GM18909 (cell line): Measurements from ENCODE around the gene SUGP1.
"Not testable (repeated sequence)": the region's sequence is repeated elsewhere in the genome, so short reads cannot be mapped to it uniquely, and the experiment has no call there.

Source experiments
- ATAC-seq: cut with Tn5 transposase; IDR thresholded peaks from one replicate; pipeline ENCODE4 v1.9.1; 2021; ENCODE audit warnings: mild to moderate bottlenecking; ENCODE audit not compliant: unreplicated experiment, poor library complexity

SUGP1 gene

DNA sequence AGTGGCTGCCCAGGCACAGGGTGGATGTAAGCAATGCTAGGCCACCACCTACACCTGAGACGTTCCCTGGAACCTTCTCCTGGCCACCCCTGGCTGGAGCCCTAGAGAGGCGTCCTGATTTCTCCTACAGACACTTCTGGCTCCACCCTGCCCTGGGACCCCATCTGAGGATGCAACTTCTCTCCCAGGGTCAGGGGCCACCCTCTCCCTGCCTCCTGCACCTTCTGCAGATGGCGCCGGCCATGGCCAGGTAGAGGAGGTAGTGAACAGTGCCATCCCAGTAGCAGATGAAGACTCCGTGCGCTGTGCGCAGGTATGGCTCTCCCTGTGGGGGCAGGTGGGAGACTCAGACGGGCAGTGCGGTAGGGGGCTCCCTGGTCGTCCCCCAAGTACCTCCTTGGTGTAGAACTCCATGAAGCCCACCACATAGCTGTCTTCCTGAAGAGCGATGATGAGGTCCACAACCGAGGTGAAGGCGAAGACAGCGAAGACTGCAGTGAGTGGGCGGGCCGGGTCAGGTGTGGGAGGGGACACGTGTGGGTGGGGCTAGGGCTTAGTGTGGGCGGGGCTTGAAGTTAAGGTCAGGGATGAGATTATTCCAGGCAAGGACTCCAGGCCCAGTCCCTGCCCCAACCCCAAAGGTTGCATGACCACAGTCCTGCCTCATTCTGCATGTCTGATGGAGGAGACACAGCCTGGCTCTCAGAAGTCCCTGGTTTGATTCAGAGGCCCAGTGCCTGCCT is 50.2 kb downstream of the SUGP1 start:
- ATAC-seq, result no peak

DNA sequence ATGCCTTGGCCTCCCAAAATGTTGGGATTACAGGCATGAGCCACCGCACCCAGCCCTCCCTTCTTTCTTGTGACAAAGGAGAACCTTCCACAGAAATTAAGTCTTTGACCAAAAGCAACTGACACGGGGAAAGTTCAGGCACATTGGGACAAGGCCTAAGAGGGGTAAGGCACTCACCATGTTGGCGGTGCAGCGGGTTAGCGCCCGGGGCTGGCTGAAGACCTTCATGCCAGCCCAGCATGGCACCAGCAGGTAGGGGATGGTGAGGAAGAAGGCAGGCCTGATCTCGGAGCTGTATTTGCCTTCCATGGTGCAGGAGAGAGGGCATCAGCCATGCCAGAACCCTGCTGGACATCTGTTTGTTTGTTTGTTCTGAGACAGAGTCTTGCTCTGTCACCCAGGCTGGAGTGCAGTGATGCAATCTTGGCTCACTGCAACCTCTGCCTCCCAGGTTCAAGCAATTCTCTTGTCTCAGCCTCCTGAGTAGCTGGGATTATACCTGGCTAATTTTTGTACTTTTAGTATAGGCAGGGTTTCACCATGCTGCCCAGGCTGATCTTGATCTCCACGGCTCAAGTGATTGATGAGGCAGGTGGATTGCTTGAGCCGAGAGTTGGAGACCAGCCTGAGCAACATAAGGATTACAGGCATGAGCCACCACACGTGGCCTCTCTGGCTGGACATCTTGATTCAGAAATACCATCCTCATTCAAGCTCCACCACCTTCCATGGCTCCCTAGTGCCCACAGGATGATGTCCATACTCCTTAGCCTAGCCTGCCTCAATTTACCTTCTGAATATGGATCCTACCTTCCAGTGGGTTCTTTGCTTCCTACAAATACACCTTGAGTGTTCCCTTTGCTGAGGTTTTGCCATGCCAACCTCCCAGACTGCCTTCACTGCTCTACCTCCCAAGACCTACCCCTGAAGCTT is 51.6 kb downstream of the SUGP1 start:
- no peak for ATAC-seq

DNA sequence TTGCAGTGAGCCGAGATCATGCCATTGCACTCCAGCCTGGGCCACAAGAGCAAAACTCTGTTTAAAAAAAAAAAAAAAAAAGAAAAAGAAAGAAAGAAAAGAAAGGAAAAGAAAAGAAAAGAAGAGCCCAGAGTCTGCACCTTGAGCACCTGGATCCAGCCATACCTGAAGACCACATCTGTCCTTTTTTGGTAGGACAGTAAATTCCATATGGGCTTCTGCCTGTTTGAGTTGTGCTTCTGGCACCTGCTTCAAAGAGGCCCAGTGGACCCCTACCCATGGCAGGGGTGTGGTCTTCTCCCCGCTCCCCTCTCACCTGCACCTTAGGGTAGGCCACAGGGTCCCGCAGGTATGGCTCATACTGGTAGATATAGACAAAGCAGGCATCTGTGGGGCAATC is 53.0 kb downstream of the SUGP1 start:
- ATAC-seq, result no peak

DNA sequence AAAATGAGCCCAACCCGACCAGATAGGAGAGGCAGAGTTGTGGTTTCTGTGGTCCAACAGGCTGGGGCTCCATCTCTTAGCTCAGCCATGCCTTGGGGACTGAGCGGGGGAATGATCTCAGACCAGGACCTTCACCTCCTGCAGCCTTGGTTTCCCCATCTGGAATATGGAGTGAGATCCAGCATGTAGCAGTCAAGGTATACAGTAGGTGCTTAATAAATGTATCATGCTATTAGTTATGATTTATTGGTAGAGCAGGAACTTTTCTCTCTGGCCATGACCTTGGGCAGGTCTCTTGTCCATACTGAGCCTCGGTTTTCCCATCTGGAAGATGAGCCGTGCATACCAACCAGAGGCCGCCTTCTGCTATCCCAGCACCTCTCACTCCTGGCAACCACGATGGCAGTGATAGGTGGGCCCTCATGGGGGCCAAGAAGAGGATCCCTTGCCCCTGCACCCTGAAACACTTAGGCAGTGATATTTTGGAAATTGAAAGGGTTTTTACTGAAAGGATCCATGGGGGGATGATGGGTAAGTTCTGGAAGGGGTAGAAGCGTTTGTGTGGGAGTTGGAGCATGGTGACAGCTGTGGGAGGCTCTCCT is 56.3 kb downstream of the SUGP1 start:
- ATAC-seq, result no peak

DNA sequence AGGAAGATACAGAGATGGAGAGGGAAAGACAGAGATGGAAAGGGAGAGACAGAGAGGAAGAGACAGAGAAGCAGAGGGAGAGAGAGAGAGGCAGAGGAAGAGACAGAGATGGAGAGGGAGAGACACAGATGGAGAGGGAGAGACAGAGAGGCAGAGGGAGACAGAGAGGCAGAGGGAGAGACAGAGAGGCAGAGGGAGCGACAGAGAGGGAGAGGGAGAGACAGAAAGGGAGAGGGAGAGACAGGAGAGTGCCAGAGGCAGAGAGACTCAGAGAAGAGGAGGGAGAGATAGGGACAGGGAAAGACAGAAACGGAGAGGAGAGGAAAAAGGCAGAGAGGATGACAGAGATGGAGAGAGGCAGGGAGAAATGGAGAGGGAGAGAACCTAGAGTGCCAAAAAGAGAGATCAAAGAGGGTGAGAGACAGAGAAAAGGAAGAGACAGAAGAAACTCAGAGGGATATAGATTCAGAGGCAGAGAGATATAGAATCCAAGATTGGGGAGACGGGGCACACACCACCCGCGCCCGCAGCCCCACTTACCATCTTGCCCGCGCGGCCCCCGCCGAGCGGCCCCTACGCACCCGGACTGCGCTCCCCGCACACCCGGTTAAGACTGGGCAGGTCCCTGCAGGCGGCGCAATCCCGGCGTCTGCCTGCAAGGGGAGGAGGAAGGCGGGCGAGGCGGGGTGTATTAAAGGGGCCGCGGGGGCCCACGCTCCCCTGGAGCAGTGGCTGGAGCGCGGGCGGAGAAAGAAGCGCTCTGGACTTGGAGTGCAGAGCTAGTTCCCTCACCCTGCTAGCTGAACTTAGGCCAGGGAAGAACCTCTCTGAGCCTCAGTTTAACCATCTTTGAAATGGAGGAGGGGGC is 57.9 kb downstream of the SUGP1 start:
- no peak for ATAC-seq

DNA sequence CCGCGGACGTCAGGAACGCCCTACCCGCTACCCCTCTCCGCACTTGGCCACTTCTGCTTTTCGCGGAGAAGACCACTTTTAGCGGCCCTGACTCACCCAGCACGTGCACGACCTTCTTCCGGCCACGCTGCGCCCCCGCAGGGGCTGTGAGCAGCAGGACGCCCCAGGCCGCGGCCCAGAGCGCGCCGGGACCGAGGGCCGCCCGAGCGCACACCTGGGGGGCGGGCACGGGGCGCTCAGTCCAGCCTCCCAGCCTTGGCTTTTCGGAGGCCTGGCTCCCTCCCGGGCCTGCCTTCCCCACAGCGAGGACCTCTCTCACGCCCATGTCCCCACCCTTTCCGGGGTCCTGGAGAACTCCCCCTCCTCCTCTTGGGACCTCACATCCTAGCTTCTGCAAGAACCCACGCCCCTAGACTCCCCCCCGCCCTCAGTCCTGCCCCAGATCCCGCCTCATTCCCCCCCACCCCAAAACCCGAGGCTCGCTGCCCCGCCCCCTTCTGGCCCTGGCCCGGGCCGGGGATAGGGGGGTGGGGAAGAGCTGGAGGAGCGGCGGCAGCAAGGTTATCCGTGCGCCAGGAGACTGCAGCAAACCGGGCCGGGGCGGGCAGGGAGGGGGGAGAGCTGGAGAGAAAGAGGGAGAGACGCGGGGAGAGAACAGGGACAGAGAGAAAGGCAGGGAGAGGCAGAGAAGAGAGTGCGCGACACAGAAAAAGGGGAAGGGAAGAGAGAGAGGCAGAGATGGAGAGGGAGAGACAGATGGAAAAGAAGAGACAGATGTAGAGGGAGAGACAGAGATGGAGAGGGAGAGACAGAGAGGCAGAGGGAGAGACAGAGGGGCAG is 58.7 kb downstream of the SUGP1 start:
- no peak for ATAC-seq

DNA sequence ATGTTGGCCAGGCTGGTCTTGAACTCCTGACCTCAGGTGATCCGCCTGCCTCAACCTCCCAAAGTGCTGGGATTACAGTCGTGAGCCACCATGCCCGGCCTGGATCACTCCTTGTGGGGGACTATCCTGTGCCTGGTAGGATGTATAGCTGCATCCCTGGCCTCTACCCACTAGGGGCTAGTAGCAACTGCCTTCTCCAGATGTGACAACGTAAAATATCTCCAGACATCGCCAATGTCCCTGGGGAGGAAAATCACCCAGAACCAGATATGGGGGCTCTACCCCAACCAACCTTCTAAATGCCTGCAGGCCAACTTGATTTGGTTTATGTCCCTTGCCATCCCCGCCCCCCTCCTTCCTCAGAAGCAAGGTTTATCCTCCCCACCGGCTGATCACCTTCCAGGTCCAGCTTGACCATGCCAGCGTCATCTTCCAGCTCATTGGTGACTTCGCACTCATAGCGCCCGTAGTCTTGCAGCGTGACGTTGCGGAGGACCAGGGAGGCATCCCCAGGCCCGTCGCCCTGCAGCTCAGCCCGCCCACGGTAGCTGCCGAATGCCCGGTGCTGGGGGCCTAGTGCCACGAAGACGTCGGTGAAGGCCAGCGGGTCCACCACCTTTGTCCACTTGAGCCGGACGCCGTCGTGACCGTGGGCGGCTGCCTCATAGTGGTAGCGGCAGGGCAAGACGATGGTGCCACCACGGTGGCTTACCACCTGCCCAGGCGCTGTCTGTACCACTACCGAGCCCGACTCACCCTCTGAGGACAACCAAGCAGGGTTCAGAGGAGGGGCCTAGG is 59.7 kb downstream of the SUGP1 start:
- ATAC-seq, result no peak

DNA sequence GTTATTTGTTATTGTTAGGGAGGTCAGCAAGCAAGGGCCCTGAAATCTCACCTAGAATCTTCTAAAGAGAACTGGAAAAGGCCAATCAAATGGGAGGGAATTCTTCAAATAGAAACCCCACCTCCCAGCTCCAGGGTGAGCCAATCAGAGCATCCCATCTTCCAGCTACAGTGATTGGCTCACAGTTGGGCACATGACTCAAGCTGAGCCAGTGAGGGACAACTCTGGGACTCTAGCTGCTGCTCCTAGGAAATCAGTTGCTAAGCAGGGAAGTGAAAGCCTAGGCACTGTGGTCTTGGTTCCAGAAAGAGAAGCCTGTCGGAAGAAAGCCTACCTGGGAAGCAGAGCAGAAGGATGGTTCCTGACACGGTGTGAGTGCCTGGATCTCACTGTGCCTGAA is 60.6 kb downstream of the SUGP1 start:
- no peak for ATAC-seq

DNA sequence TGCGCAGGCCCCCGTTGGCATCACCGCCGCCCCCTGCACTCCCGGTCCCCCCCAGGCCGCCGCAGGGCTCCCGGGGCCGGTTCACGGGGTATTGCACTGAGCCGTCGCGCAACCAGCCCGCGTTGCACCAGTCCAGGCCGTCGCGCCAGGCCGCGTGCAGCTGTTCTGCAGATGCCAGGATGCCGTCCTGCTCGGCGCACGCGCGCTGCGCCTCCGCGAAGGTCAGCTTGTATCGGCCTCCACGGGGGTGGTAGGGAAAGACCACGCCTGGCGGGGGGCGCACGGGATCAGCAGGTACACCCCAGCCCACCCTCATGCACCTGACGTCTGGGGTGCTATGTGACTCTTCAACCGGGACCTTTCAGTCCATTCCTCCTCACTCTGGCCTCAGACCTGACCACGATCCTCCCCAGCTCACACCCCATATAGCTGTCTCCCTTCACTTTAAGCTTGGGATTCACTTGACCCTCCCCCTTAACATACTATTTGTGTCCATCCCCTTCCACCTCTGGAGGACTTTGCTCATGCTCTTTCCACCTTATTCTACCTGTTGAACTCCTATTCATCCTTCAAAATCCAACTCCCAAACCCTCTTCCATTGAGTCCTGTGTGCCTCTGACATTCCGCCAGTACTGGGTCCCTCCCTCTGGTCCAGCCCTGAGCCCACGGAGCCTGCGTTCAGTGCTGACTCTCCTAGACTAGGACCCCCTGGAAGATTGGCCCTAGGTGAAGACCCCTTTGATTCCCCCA is 61.5 kb downstream of the SUGP1 start:
- ATAC-seq, result no peak

DNA sequence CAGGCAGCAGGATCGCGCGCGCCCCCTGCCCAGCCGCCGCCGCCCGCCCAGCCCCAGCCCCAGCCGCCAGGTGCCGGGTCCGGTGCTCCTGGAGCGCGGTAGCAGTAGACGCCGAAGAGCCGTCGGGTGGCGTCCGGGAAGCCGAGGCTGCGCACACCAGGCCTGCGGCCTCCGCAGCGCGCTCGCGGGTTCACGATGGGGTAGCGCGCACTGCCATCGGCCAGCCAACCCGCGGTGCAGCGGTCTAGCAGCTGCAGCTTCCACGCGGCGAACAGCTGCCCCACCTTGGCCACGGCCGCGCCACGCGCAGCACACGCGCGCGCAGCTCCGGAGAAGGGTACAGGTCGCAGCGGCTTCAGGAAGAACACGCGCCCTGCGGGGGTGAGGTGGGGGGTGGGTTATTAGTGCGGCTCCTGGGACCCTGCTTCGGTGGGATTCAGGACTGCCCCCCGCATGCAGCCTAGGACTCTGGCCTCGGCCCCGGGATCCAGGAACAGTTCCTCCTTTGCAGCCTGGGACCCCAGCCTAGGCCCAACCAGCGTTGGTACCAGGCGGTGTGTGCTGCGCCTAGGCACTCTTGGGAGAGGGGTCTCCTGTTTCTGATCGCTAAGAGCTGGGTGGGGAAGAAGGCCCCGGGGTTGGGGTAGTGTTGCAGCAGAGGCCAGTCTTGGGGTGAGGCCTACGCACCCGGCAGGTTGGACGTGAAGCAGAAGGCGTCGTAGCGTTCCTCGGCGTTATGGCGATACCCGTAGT is 62.3 kb downstream of the SUGP1 start:
- no peak for ATAC-seq

DNA sequence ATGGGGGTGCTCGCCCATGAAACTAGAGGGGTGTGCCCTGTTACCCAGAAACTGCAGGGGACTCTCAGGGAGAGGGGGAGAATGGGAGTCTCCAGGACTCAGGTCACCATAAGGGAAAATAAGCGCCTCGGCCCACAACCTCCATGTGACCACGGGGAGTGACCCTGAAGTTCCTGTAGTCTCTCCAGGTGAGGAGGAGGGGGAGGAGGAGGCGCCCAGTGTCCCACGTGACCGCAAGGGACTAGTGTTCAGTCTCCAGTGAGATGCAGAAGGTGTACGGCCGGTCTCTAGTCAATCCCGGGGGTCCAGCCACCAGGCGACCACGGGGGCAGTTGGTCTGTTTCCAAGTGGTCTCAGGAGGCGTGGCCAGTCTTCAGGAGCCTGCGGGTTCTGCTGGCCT is 63.2 kb downstream of the SUGP1 start:
- ATAC-seq, result no peak

DNA sequence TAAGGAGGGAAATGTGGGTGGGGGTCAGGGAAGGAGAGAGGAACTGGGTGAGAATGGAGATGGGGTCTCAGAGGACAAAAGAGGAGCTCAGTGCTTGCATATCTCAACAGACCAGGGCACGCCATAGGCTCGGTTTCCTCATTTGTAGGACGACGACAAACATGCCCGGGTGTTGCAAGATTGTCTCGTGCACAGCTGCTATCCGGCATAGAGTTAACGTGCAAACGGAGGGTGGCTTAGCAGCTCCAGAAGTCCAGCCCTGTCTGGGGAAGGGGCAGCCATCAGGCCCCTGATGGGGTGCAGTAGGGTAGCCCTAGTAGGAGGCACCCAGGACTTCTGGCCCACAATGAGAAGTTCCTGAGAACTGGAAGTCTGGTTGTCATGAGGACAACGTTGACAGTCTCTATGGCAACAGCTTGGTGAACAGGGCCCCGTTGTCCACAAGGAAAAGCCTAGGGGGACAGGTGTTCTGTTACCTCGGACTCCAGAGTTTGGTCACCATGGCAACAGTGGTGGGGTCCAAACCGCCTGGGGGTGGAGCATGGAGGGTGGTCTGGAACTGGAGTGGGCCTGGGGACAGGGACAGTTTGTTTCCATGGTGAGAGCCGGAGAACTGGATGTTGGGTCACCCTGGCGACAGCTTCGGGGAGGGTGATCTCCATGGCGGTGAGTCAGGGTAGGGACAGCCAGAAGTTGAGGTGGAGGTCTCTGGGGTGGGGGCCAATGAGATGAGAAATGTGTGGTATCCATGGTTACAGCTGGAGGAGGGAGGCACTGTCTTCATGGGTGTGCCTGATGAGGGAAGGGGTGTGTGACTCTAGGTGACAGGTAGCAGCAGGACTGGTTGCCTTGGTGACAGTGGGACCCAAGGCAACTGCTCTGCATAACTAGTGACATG is 64.0 kb downstream of the SUGP1 start:
- no peak for ATAC-seq

DNA sequence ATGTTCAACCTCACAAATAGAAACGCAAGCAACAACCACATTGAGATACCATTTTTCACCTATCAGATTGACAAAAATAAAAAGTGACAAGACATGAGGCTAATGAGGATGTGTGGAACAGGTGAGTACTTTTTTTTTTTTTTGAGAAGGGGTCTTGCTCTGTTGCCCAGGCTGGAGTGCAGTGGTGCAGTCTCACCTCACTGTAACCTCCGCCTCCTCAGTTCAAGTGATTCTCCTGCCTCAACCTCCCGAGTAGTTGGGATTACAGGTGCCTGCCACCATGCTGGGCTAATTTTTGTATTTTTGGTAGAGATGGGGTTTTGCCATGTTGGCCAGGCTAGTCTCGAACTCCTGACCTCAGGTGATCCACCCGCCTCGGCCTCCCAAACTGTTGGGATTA is 66.9 kb downstream of the SUGP1 start:
- ATAC-seq, result not testable (repeated sequence)

DNA sequence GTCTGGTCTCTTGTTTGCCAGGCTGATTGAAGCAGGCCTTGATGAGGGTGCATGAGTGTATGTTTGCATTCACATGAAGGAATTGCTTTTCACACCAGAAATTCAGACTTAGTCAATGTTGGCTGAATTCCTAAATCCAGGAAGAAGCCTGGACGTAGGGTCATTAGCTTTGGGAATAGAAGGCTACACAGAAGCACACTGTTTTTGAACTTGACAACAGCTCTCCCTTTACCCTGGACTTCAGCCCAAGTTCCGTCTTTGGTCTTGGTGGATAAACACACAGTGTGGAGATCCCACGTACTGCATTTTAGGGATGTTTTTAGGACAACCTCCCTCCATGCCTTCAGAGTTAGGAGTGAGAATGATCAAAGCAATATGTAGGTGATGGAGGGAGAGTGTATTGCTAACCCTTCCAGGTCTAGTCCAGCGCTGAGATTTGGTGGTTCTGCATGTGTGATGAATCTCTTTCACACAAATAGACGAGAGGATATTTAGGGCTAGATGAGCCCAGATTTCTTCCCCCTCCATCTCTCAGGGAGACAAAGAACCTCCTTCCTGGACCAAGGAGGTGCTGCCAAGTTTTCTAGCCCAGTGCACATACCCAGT is 70.0 kb downstream of the SUGP1 start:
- no peak for ATAC-seq

DNA sequence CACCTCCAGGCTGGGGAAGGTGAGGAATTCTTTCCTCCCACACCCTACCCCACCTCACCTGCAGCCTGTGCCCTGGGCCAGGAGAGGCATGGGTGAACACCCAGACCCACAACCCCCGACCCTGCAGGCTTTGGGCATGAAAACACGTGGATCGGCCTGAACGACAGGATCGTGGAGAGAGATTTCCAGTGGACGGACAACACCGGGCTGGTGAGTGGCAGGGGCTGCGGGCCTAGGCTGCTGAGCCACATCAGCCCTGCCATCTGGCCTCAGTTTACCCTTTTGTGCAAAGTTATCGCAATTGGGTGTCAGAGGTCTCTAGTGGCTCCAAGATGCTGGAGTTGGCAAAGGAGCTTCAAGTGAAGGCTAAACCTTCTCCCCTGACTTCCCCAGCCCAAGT is 79.8 kb downstream of the SUGP1 start:
- no peak for ATAC-seq

DNA sequence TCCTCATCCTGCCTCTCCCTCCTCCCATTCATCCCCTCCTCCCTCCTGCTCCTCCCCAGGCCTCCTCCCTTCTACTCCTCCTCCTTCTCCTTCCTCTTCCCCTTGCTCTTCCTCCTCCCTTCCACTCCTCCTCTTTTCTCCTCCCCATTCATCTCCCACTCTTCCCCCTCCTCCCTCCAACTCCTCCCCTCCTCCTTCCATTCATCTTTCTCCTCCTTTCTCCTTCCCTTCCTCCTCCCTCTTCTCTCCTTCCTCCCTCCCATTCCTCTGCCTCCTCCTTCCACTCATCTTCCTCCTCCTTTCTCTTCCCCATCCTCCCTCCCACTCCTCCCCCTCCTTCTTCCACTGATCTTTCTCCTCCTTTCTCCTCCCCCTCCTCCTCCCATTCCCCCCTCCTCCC is 80.6 kb downstream of the SUGP1 start:
- no peak for ATAC-seq
